GM12864 (cell line): ENCODE data around the gene FOXN1.
"Not testable (repeated sequence)": the region's sequence is repeated elsewhere in the genome, so short reads cannot be mapped to it uniquely, and the experiment has no call there.

Source experiments
- DNase-seq: peaks from one replicate; pipeline ENCODE4 v3.0.0-alpha.2; 2011; ENCODE audit warnings: low read depth
- H3K4me3 ChIP-seq: 2 replicates; pipeline ENCODE4 v1.5.1; 2011; ENCODE audit warnings: mild to moderate bottlenecking, low read depth, low read length, control low read depth
- TF ChIP-seq, protein P1 (sequence below): IDR thresholded peaks from 2 replicates; pipeline ENCODE4 v1.5.1; 2011; ENCODE audit warnings: low read depth, mild to moderate bottlenecking, moderate library complexity, low read length, control low read depth, inconsistent platforms; ENCODE audit errors: missing control alignments

FOXN1 gene, protein sequence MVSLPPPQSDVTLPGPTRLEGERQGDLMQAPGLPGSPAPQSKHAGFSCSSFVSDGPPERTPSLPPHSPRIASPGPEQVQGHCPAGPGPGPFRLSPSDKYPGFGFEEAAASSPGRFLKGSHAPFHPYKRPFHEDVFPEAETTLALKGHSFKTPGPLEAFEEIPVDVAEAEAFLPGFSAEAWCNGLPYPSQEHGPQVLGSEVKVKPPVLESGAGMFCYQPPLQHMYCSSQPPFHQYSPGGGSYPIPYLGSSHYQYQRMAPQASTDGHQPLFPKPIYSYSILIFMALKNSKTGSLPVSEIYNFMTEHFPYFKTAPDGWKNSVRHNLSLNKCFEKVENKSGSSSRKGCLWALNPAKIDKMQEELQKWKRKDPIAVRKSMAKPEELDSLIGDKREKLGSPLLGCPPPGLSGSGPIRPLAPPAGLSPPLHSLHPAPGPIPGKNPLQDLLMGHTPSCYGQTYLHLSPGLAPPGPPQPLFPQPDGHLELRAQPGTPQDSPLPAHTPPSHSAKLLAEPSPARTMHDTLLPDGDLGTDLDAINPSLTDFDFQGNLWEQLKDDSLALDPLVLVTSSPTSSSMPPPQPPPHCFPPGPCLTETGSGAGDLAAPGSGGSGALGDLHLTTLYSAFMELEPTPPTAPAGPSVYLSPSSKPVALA

DNA sequence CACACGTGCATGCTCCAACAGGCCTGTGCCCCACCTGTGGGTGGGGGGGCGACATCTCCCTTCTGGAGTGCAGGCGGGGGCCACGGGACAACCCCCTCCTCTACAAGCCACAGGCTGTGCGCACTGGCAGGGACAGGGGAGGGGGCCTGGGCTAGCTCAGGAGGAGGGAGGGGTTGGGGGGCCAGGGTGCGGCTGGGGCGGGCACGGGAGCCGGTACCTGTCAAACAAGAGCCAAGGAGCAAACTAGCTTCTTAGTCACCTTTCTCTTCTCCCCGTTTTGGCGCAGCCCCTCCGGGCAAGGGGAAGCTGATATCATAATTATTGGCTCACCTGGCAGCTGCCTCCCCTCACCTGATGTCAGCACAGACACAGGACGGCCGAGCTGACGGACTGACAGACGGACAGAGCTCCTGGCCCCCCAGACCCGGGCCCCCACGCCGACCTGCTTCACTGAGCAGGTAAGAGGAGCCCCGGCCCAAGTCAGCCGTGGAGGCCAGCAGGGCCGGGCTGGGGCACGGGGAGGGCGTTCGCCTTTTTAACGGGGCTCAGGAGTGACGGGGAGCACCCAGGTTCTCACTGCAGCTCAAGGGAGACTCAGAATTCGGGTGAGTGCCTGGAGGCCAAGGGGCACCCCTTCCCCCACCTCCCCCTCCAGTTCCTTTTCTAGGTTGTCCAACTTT lies at the start of gene FOXN1:
Gene FOXN1 (plus strand): TSS at position 363 of the 680 bp plus-strand sequence. CDS start 17,622 bp downstream, outside the sequence.
- no peak within 1 kb of the TSS for H3K4me3 ChIP-seq
- TF ChIP-seq, protein P1, sequence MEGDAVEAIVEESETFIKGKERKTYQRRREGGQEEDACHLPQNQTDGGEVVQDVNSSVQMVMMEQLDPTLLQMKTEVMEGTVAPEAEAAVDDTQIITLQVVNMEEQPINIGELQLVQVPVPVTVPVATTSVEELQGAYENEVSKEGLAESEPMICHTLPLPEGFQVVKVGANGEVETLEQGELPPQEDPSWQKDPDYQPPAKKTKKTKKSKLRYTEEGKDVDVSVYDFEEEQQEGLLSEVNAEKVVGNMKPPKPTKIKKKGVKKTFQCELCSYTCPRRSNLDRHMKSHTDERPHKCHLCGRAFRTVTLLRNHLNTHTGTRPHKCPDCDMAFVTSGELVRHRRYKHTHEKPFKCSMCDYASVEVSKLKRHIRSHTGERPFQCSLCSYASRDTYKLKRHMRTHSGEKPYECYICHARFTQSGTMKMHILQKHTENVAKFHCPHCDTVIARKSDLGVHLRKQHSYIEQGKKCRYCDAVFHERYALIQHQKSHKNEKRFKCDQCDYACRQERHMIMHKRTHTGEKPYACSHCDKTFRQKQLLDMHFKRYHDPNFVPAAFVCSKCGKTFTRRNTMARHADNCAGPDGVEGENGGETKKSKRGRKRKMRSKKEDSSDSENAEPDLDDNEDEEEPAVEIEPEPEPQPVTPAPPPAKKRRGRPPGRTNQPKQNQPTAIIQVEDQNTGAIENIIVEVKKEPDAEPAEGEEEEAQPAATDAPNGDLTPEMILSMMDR = no peak
- no peak for DNase-seq

DNA sequence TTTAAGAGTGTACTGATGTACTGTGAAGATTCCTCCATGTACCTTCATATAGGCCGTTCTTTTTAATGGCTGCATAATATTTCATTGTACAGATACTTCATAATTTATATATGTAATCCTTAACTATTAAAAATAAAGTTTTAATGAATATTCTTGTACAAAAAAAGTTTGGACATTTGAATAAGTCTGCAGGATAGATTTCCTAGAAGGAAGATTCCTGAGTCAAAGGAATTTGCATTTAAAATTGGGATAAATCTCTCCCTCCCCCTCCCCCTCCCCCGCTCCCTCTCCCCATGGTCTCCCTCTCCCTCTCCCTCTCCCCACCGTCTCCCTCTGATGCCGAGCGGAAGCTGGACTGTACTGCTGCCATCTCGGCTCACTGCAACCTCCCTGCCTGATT lies 48.3 kb upstream of the FOXN1 start:
- TF ChIP-seq, protein P1 = no peak
- H3K4me3 ChIP-seq = no peak overlapping the region
- DNase-seq = no peak

DNA sequence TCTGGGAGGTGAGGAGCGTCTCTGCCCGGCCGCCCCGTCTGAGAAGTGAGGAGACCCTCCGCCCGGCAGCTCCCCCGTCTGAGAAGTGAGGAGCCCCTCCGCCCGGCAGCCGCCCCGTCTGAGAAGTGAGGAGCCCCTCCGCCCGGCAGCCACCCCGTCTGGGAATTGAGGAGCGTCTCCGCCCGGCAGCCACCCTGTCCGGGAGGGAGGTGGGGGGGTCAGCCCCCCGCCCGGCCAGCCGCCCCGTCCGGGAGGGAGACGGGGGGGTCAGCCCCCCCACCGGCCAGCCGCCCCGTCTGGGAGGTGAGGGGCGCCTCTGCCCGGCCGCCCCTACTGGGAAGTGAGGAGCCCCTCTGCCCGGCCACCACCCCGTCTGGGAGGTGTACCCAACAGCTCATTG lies 47.3 kb upstream of the FOXN1 start:
- H3K4me3 ChIP-seq, DNase-seq: not testable (repeated sequence)

DNA sequence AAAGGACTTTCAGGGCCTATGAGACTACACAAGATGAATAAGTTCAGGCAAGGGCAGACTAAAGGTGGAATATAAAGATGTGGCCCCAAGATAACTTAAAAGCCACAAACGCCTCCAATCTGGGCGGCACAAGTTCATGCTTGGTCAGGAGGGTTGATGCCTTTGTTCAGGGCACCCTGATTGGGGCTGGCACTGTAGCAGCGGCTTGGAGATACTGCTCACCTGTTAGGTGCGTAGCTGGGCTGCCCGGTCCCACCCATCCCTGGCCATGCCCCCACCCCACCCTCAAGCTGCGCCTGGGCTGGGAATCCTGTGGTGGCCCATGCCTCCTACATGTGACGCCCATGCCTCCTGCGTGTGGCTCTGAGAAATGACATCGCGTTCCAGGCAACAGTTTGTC lies 45.2 kb upstream of the FOXN1 start:
- no peak overlapping the region for H3K4me3 ChIP-seq
- TF ChIP-seq, protein P1 = no peak
- no peak for DNase-seq

DNA sequence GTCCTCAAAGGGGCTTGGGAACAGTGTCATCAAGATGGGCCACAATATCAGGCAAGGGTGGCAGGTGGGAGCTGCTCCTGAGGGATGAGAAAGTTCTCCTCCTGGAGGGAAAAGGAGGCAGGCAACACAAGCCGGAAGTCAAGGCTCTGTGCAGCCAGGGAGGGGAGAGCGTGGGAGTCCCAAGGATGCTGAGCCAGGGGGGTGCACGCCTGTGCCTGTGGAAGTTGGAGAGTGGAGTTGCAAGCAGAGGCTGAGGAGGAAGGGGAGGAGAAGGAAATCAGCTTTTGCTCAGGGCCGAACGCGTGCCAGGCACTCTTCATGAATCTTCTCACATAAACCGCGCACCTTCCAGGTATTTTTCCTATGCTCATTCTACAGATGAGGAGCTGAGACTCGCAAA lies 40.1 kb upstream of the FOXN1 start:
- no peak overlapping the region for H3K4me3 ChIP-seq
- TF ChIP-seq, protein P1 = no peak
- DNase-seq = no peak

DNA sequence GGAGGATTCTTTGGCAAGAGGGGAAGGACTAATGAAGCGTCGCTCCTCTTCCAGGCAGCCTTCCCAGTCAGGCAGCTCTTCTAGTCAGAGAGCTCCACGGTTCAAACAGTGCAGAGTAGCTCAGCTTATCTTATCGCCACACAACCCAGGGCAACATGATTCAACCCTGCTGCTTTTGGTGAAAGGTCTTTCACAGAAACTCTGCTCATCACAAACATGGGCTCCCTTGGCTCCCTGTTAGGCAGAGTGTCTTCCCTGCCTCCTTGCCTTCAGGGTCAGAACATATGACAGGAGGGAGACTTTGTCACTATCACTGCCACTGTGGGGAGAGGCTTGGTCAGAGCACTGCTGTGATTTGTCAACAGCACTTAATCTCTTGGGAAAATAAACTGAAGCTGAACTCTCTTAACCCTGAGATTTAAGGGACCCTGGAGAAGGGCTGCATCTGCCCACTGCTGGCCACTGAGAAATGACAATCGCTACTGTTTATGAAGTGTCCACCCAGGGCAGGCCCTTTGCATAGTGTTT lies 39.6 kb upstream of the FOXN1 start:
- no peak for DNase-seq
- no peak overlapping the region for H3K4me3 ChIP-seq
- TF ChIP-seq, protein P1 = no peak

DNA sequence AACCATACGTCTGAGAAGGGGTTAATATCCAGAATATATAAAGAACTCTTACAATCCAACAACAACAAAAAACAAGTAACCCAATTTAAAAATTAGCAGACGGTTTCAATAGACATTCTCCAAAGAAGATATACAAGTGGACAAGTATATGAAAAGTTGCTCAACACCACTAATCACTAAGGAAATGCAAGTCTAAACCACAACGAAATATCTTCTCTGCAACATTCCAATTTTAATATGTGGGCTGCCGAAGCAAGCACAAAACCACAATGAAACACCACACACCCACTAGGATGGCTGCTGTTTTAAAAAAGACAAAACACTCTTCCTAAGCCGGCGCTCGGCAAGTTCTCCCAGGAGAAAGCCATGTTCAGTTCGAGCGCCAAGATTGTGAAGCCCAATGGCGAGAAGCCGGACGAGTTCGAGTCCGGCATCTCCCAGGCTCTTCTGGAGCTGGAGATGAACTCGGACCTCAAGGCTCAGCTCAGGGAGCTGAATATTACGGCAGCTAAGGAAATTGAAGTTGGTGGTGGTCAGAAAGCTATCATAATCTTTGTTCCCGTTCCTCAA lies 38.6 kb upstream of the FOXN1 start:
- H3K4me3 ChIP-seq = no peak overlapping the region
- TF ChIP-seq, protein P1 = no peak
- DNase-seq = no peak

DNA sequence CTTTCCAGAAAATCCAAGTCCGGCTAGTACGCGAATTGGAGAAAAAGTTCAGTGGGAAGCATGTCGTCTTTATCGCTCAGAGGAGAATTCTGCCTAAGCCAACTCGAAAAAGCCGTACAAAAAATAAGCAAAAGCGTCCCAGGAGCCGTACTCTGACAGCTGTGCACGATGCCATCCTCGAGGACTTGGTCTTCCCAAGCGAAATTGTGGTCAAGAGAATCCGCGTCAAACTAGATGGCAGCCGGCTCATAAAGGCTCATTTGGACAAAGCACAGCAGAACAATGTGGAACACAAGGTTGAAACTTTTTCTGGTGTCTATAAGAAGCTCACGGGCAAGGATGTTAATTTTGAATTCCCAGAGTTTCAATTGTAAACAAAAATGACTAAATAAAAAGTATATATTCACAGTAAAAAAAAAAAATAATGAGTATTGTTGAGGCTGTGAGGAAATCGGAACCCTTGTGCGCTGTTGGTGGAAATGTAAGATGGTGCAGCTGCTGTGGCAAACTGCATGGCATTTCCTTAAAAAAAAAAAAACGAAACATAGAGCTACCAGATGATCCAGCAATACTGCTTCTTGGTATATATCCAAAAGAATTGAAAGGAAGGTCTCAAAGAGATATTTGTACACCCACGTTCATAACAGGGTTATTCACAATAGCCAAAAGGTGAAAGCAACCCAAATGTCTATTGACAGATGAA lies 38.0 kb upstream of the FOXN1 start:
- not testable (repeated sequence) for DNase-seq, H3K4me3 ChIP-seq
